HL-60 (cell line): Measurements from ENCODE around the gene SP3.

Source experiments
- DNase-seq, 2 experiments: peaks; one replicate each; pipeline ENCODE4 v3.0.0-alpha.2; 2010 to 2020; ENCODE audit warnings: low read depth in 1 of 2, low spot score in 1 of 2
- H3K27ac ChIP-seq: fragments of 250-450 bp; sonication (Bioruptor Pico); replicated peaks from 2 replicates; pipeline ENCODE4 v1.5.1; 2020; ENCODE audit warnings: mild to moderate bottlenecking, moderate library complexity
- H3K27me3 ChIP-seq: fragments of 250-450 bp; sonication (Bioruptor Pico); 2 replicates; pipeline ENCODE4 v1.5.1; 2021; ENCODE audit warnings: mild to moderate bottlenecking, moderate library complexity; ENCODE audit not compliant: insufficient read depth, poor library complexity, severe bottlenecking
- H3K4me3 ChIP-seq: replicated peaks from 2 replicates; pipeline ENCODE4 v1.5.1; 2011; ENCODE audit warnings: mild to moderate bottlenecking, control low read depth, low read length; ENCODE audit not compliant: insufficient read depth
- CTCF ChIP-seq: IDR thresholded peaks from one replicate; pipeline ENCODE4 v1.5.1; 2011; ENCODE audit warnings: low read length, control low read depth, inconsistent platforms; ENCODE audit not compliant: insufficient read depth
- GABPA ChIP-seq: IDR thresholded peaks from 2 replicates; pipeline ENCODE4 v1.6.1; 2012; ENCODE audit warnings: low read depth
- POLR2AphosphoS5 ChIP-seq: IDR thresholded peaks from 2 replicates; pipeline ENCODE4 v1.6.1; 2012; ENCODE audit warnings: low read depth
- REST ChIP-seq: IDR thresholded peaks from 2 replicates; pipeline ENCODE4 v1.6.1; 2012; ENCODE audit warnings: low read depth; ENCODE audit not compliant: insufficient replicate concordance
- SPI1 ChIP-seq: IDR thresholded peaks from 2 replicates; pipeline ENCODE4 v1.6.1; 2012; ENCODE audit warnings: low read depth, mild to moderate bottlenecking, borderline replicate concordance

Gene SP3

GRCh38 chr2:174005801-174006419 is 40.7 kb upstream of the SP3 start:
- no peak overlapping the region for H3K27ac ChIP-seq
- DNase-seq, result no peak

GRCh38 chr2:174004905-174005605 is 39.9 kb upstream of the SP3 start:
- H3K27ac ChIP-seq, result no peak overlapping the region
- DNase-seq, result no peak
- TF ChIP-seq SPI1 (no peak), GABPA (no peak), POLR2AphosphoS5 (no peak), CTCF (no peak), REST (no peak)
- no peaks in the 10 kb centered on the region for H3K27me3 ChIP-seq
- no peak overlapping the region for H3K4me3 ChIP-seq

More at GRCh38 chr2:174005801-174006419, 40.7 kb upstream of the SP3 start:
- H3K27me3 ChIP-seq, result no peaks in the 10 kb centered on the region
- TF ChIP-seq SPI1 (no peak), POLR2AphosphoS5 (no peak), GABPA (no peak), CTCF (no peak), REST (no peak)
- no peak overlapping the region for H3K4me3 ChIP-seq

GRCh38 chr2:174003720-174004695 is 38.8 kb upstream of the SP3 start:
- Histone ChIP-seq H3K27ac (no peak overlapping the region), H3K27me3 (no peaks in the 10 kb centered on the region)

More at GRCh38 chr2:174003720-174004695, 38.8 kb upstream of the SP3 start:
- no peak for DNase-seq
- TF ChIP-seq GABPA, result no peak
- TF ChIP-seq REST, result no peak
- no peak for TF ChIP-seq SPI1
- no peak for TF ChIP-seq CTCF
- no peak for TF ChIP-seq POLR2AphosphoS5
- H3K4me3 ChIP-seq, result no peak overlapping the region
